HL-60 (cell line): Measurements from ENCODE around the gene SPIRE1.
"Not testable (repeated sequence)": the region's sequence is repeated elsewhere in the genome, so short reads cannot be mapped to it uniquely, and the experiment has no call there.

Source experiments
- DNase-seq, 2 experiments: peaks; one replicate each; pipeline ENCODE4 v3.0.0-alpha.2; 2010 to 2020; ENCODE audit warnings: low read depth in 1 of 2, low spot score in 1 of 2
- H3K27ac ChIP-seq: fragments of 250-450 bp; sonication (Bioruptor Pico); replicated peaks from 2 replicates; pipeline ENCODE4 v1.5.1; 2020; ENCODE audit warnings: mild to moderate bottlenecking, moderate library complexity
- H3K27me3 ChIP-seq: fragments of 250-450 bp; sonication (Bioruptor Pico); 2 replicates; pipeline ENCODE4 v1.5.1; 2021; ENCODE audit warnings: mild to moderate bottlenecking, moderate library complexity; ENCODE audit not compliant: insufficient read depth, poor library complexity, severe bottlenecking
- H3K4me3 ChIP-seq: replicated peaks from 2 replicates; pipeline ENCODE4 v1.5.1; 2011; ENCODE audit warnings: mild to moderate bottlenecking, control low read depth, low read length; ENCODE audit not compliant: insufficient read depth
- CTCF ChIP-seq: IDR thresholded peaks from one replicate; pipeline ENCODE4 v1.5.1; 2011; ENCODE audit warnings: low read length, control low read depth, inconsistent platforms; ENCODE audit not compliant: insufficient read depth
- GABPA ChIP-seq: IDR thresholded peaks from 2 replicates; pipeline ENCODE4 v1.6.1; 2012; ENCODE audit warnings: low read depth
- POLR2AphosphoS5 ChIP-seq: IDR thresholded peaks from 2 replicates; pipeline ENCODE4 v1.6.1; 2012; ENCODE audit warnings: low read depth
- REST ChIP-seq: IDR thresholded peaks from 2 replicates; pipeline ENCODE4 v1.6.1; 2012; ENCODE audit warnings: low read depth; ENCODE audit not compliant: insufficient replicate concordance
- SPI1 ChIP-seq: IDR thresholded peaks from 2 replicates; pipeline ENCODE4 v1.6.1; 2012; ENCODE audit warnings: low read depth, mild to moderate bottlenecking, borderline replicate concordance

The SPIRE1 gene

GRCh38 chr18:12552879-12553242 is 105.0 kb downstream of the SPIRE1 start:
- DNase-seq = no peak
- Histone ChIP-seq H3K27me3 (peaks cover 3% of the 10 kb centered on the region), H3K27ac (no peak overlapping the region), H3K4me3 (no peak overlapping the region)
- TF ChIP-seq REST = no peak
- TF ChIP-seq SPI1 = no peak

GRCh38 chr18:12551943-12552878 is 105.7 kb downstream of the SPIRE1 start:
- not testable (repeated sequence) for H3K27ac ChIP-seq, H3K27me3 ChIP-seq, DNase-seq, H3K4me3 ChIP-seq

- not testable (repeated sequence) for H3K4me3 ChIP-seq, H3K27me3 ChIP-seq, H3K27ac ChIP-seq, DNase-seq
These were observed 106.4 kb downstream of the SPIRE1 start for GRCh38 chr18:12551466-12551865.

GRCh38 chr18:12543697-12544096 is 114.2 kb downstream of the SPIRE1 start:
- Histone ChIP-seq H3K27me3 (no peaks in the 10 kb centered on the region), H3K27ac (no peak overlapping the region), H3K4me3 (no peak overlapping the region)
- no peak for DNase-seq
- TF ChIP-seq REST = no peak
- no peak for TF ChIP-seq SPI1
- TF ChIP-seq CTCF = no peak
- no peak for TF ChIP-seq POLR2AphosphoS5
- no peak for TF ChIP-seq GABPA

GRCh38 chr18:12540751-12541150 is 117.2 kb downstream of the SPIRE1 start:
- DNase-seq = no peak
- Histone ChIP-seq H3K27ac (no peak overlapping the region), H3K4me3 (no peak overlapping the region), H3K27me3 (no peaks in the 10 kb centered on the region)
- no peak for TF ChIP-seq GABPA
- no peak for TF ChIP-seq REST
- TF ChIP-seq CTCF = no peak
- TF ChIP-seq POLR2AphosphoS5 = no peak
- TF ChIP-seq SPI1 = no peak

GRCh38 chr18:12539158-12539557 is 118.7 kb downstream of the SPIRE1 start:
- DNase-seq, H3K27ac ChIP-seq, H3K27me3 ChIP-seq, H3K4me3 ChIP-seq: not testable (repeated sequence)
